Hepatocyte (in vitro differentiated cells): ENCODE data around the gene IL9R.
A peak's percentile ranks its signal among the peaks of the same experiment; 100 is the strongest.
"Not testable (repeated sequence)": the region's sequence is repeated elsewhere in the genome, so short reads cannot be mapped to it uniquely, and the experiment has no call there.

Source experiments
- CTCF ChIP-seq: fragments of 200-600 bp; sonication (generic); IDR thresholded peaks from 2 replicates; pipeline ENCODE4 v1.5.1; 2016; ENCODE audit warnings: antibody characterized with exemption, mild to moderate bottlenecking; ENCODE audit not compliant: poor library complexity
- EZH2 ChIP-seq: fragments of 200-600 bp; sonication (generic); IDR thresholded peaks from 2 replicates; pipeline ENCODE4 v1.6.1; 2016; ENCODE audit warnings: antibody characterized with exemption, mild to moderate bottlenecking, borderline replicate concordance

GRCh38 chrX:155971658-155972057, 25.8 kb upstream of the IL9R start:
- TF ChIP-seq CTCF: peak; percentile 11
- TF ChIP-seq EZH2: not testable (repeated sequence)
